Stimulated activated CD8-positive, alpha-beta memory T cell treated with anti-CD3 and anti-CD28 coated beads, Interleukin-4, amount 100 ng/mL, for 24 hours (primary cell): ENCODE measurements around the gene IFNA13.
A peak's percentile ranks its signal among the peaks of the same experiment; 100 is the strongest.

Source experiments
- DNase-seq: peaks from one replicate; pipeline ENCODE4 v3.0.0-alpha.2; 2020; ENCODE audit warnings: low read depth

The IFNA13 gene

DNA sequence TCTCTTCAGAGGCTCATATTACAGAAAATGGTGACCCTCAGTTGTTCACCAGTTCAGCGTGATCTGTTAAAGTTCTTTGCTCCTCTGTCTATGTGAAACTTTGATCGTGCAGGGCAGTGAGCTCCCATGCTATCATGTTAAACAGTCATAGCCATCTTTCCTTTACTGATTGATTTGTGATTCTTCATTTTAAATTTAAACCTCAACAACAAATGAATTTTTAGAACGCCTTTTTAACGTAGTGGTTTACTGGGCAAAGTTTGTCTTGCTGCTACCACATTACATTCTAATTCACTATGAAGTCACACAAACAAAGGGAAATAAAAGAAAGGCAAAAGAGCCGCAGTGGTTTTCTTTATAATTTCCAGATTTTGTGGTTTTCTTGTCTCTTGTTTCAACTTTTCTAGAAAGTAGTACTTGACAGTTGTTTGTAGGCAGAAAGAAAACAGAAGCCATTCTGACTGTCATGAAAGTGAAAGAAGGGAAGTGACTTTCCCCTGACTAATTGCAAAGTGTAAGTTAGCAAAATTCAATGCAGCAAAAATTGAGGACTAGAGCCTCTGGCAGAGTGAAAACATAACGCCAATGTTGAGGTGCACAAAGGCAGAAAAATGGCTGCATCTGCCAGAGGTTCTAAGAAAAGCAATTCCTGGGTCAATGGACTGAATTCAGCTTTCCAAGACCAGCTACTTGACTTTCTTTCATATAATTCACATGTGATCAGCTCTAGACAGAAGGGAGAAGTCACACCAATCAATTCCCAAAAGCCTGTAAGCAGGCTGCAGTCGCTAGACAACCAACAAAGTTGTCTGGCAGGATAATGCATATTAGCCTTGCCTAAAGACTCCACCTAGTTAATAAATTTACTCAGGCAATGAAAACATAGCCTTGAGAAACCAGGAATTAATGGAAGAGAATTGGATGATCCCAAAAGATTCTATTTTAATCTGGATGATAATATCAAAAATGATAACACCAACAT lies 10.1 kb downstream of the IFNA13 start:
- DNase-seq: no peak

DNA sequence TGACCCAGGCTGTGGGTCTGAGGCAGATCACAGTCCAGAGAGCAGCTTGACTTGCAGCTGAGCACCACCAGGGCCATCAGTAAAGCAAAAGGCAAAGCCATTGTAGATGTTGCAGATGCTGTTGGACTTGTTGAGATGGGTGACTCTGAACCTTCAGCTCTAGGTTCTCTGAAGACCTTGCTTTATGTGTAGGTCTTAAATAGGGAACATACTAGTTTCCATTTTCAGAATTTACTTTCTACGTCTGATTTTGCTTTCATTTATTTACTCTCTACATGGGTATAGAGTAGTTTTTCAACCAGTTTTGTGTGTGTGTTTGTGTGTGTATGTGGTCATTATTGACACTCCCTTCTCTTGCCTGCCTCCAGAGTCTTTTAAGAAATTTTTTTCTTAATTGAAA lies 17.1 kb downstream of the IFNA13 start, which contains the start of gene IFNA6:
Gene IFNA6, minus strand, starts transcription at position 101 of the 400 bp plus-strand sequence. Its CDS starts 0 bp downstream, at position 101.
- no peak for DNase-seq

DNA sequence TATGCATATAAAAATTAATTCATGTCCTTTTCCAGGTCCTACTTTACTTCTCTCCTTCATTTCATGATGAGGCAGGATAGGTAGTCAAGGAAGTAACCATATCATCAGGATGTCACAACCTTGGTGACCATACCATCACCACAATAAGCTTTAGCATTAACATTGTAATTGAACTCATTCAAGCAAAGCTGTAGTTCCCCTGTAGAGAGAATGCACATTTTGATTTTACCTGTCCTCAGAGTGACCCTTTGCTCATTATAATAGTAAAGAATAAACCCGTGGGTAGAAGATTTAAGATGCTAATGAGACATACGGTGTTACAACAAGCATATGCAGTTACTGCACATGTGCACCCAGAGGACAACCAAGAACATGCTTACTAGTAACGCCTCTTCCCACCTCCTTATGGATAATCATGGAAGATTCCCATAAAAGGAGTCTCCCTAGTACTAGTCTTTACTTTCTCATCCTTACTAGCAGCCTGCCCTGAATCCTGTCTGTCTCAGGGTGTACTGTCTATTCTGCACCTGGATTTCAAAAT lies 19.4 kb downstream of the IFNA13 start:
- DNase-seq: no peak

GRCh38 chr9:21340735-21341134 lies 27.1 kb downstream of the IFNA13 start:
- no peak for DNase-seq

- DNase-seq: no peak
Observed at GRCh38 chr9:21336457-21336856, 31.4 kb downstream of the IFNA13 start.

DNA sequence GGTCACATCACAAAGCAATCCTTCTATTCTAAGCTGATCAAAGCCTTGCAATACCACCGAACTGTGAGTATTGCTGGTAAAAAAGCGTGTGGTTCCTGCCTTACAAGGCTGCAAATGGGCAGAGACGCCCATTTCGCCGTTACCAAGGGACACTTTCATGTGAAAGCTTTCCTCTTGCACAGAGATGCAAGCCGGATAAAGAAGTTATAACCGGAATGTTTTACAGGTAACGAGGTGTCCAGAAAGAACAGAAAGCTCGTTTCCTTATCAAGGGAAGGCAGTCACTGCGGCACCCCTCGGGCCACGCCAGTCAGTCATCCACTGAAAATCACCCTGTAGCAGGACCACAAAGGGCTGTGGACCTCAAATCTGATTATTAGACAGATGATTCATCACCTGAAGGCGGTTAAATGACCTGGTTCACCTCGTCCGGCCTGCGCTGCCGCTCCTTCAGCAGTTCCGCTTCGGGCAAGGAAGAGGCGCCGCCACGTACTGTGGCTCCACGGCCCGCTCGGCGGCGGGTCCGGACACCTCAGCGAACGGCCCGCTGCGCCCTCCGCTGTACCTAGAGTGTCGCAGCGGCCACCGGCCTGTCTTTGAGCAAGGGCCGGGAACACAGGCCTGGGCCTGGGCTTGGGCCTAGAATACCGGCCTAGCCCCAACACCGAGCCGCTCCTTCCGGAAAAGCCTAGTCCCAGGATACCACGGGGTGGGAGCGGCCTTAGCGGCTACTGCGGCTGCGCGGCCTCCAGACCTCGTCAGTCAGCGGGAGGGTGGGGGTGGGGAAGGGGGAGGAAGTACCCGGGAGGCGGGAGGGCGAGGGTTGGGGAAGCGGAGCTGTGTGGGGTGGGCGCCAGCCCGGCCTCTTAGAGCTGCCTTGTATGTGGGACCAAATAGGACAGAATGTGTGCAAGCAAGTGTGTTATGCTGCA lies 32.9 kb downstream of the IFNA13 start, which contains the start of gene KLHL9:
Gene KLHL9, minus strand, starts transcription at position 704 of the 932 bp plus-strand sequence. Its CDS starts 545 bp downstream, at position 159.
- peak; percentile 82 for DNase-seq

GRCh38 chr9:21333226-21333625 lies 34.6 kb downstream of the IFNA13 start:
- no peak for DNase-seq

GRCh38 chr9:21331676-21332402 lies 36.0 kb downstream of the IFNA13 start:
- no peak for DNase-seq

DNA sequence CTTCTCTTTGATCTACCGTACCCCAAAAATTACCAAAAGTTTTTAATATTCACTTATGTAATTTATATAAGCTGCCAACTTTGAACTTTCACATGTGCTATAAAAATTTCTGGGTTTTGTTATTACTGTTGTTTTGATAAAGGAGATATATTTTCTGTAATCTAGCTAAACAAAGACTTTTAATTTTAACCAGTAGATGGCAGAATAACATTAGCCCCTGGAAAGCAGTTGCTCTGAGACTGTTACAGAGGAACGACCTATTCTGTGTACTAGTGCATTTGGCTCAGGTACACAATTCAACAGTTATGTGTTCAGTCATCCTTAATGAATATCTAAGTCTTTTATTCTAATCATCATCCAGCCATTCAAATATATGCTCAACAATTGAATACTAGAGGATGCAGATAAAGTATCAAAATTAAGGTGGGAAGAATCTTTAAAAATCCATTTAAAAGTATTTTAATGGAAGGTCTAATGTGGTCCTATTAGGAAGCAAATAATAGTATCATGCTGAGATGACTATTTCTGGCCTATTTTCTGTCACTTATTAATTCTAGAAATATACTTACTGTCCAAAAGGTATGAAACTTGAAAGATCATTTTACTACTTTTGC lies 41.2 kb downstream of the IFNA13 start:
- no peak for DNase-seq

DNA sequence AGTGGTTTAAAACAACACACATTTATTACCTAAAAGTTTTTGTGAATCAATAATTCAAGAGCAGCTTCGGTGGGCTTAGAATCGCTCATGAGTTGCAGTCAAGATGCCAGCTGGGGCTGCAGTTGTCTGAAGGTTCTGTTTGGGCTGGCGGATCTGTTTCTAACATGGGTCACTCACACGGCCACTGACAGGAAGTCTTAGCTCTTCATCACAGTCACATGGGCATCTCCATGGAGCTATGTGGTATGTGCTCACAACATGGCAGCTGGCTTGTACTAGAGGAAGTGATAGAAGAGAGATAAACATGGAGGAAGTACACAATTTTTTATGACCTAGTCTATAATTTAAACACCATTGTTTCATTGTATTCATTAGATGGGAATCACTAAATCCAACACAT lies 43.8 kb downstream of the IFNA13 start:
- DNase-seq: no peak

- no peak for DNase-seq
Observed at GRCh38 chr9:21322911-21323461, 44.9 kb downstream of the IFNA13 start.

DNA sequence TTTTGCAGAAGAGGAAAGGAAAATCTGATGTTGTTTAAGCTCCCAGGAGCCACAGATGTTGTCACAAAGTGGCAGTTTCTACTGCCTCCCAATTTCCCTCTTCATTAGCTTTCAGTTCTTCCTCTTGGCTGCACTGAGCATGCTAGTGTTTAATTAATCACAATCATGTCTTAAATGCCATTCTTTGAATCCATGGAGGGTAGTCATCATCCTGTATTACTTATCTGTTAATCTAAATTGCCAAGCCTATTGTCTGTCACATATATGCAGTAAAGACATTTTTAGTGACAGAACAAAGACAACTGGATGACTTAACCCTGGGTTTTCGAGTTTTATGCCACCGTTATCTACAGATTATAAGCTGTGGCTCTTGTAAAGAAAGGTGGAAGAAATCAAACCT lies 47.4 kb downstream of the IFNA13 start:
- DNase-seq: no peak

DNA sequence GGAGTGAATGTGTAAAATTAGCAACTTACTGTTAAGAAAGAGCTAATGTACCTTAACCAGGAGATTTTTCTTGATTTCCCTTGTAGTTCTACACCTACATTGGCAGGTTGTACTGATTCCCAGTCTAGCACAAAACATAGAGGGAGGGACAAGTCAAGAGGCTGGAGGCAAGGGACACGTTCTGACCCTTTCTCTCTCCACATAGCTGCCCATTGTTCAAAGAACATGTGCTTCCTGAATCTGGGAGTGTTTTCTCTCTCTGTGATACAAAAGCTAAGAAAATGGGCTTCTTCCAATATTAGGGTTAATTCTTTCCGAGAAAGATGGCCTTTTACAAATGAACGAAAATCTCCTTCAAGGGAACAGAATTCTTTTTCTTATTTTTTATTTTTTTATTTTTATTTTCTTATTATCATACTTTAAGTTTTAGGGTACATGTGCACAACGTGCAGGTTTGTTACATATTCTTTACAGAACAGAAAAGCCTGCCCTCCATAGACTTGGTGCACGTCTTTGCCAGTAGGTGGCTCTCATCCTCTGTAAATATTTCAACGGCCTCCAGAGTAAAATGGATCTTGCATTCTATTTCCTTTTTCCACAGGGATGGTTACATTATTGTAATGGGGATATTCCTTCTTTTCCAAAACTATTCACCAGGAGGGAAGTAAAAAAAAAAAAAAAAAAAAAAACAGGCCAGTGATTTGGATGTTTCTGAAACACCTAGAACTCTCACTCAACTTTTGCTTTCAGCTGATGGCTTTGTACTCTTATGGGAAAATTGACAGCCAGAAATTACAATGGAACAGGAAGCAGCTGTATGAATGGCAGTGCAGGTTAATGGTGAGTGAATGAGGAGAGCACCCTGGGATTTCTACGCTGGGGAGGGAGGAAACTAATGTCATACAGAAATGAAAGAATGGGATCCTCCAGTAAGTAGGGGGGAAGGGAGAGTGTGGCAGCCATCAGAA lies 49.6 kb downstream of the IFNA13 start:
- no peak for DNase-seq
